ENCODE data around the gene SCN4A.
"Not testable (repeated sequence)": the region's sequence is repeated elsewhere in the genome, so short reads cannot be mapped to it uniquely, and the experiment has no call there.

The SCN4A gene

GRCh38 chr17:63972796-63973195, at the start of gene SCN4A:
Gene SCN4A, minus strand, starts transcription at chr17:63972918. Its CDS starts 77 bp downstream, at chr17:63972841.
- DNase-seq, result no peak

- peak; percentile 96 for DNase-seq
These were observed 47.5 kb upstream of the SCN4A start, which contains the start of gene ICAM2 for GRCh38 chr17:64020056-64020766. Gene ICAM2, minus strand, starts transcription at chr17:64020633. Its CDS starts 13,942 bp downstream, at chr17:64006691.

DNA sequence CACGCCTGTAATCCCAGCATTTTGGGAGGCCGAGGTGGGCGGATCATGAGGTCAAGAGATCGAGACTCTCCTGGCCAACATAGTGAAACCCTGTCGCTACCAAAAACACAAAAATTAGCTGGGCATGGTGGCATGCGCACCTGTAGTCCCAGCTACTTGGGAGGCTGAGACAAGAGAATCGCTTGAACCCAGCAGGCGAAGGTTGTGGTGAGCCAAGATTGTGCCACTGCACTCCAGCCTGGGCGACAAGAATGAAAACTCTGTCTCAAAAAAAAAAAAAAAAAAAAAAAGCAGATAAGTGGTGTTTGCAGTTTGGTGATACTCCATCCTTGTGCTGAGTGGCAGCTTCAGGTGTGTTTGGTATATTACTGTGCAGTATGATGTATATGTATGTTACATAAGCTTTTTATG, 46.8 kb upstream of the SCN4A start:
- peak; percentile 25 for DNase-seq

GRCh38 chr17:64017381-64017980, 44.8 kb upstream of the SCN4A start:
- DNase-seq, result no peak

DNA sequence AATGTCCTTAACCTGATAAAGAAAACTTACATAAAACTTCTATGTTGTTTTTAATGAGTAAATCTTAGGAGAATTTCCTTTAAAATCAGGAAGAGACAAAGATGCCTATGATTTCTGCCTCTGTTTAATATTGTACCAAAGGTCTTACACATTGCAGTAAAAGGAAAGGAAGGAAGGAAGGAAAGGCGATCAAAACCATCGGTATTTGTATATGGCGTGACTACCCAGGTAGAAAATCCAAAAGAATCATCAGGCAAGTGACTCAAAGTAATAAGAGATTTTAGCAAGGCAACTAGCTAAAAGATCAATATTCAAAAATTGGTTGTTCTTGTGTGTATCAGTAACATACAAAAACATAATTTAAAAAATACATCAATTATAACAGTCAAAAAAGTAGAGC, 44.3 kb upstream of the SCN4A start:
- no peak for DNase-seq

GRCh38 chr17:64016231-64016784, 43.6 kb upstream of the SCN4A start:
- no peak for DNase-seq

DNA sequence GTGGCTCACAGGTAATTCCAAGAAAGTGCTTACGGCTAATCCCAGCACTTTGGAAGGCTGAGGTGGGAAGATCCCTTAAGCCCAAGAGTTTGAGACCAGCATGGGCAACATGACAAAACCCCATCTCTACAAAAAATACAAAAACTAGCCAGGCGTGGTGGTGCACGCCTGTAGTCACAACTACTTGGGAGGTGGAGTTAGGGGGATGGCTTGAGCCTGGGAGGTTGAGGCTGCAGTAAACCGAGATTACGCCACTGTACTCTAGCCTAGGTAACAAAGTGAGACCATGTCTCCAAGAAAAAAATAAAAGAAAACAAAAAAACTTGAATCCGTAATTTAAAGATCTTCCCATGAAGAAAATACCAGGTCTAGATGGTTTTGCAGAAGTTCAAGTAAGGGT, 42.7 kb upstream of the SCN4A start:
- no peak for DNase-seq

- DNase-seq, result no peak
These were observed 37.1 kb upstream of the SCN4A start for GRCh38 chr17:64009571-64010402.

- DNase-seq, result no peak
These were observed 36.1 kb upstream of the SCN4A start for GRCh38 chr17:64008830-64009229.

DNA sequence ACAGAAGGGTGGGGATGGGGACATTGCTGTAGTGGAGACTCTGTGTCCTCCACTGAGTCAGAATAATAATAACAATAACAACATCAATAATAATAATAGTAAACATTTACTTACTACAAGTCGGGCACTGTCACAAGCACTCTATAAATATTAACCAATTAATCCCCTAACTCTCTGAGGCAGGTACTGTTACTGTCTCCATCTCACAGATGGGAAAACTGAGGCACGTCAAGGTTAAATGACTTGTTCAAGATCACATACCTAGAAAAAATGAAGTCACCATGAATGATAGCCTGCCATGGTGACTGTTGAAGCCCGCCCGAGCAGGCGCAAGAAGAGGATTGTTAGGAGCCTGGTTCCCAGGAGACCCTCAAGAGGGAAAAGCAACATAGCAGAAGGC, 35.6 kb upstream of the SCN4A start:
- DNase-seq, result no peak

- no peak for DNase-seq
These were observed 35.1 kb upstream of the SCN4A start for GRCh38 chr17:64007838-64008282.

GRCh38 chr17:64007089-64007837, 34.5 kb upstream of the SCN4A start:
- not testable (repeated sequence) for DNase-seq

GRCh38 chr17:64006361-64007088, 33.8 kb upstream of the SCN4A start:
- DNase-seq, result no peak

DNA sequence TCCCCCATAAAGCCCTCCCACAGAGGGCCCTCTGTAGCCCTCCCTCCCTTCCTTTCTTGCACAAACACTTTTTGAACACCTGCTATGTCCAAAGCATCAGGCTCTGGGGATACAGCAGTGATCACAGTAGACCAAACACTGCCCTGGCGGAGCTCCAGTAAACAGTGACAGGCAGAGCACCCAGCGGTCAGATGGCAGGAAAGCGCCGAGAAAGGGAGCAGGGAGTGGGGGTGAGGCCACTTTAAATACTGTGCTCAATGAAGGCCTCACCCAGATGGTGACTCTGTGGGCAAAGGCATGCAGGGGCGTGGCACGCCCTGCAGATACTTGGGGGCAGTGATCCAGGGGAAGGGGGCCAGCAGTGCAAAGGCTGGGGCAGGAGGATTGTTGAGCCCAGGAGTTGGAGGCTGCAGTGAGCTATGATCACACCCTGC, 33.0 kb upstream of the SCN4A start:
- DNase-seq, result no peak

DNA sequence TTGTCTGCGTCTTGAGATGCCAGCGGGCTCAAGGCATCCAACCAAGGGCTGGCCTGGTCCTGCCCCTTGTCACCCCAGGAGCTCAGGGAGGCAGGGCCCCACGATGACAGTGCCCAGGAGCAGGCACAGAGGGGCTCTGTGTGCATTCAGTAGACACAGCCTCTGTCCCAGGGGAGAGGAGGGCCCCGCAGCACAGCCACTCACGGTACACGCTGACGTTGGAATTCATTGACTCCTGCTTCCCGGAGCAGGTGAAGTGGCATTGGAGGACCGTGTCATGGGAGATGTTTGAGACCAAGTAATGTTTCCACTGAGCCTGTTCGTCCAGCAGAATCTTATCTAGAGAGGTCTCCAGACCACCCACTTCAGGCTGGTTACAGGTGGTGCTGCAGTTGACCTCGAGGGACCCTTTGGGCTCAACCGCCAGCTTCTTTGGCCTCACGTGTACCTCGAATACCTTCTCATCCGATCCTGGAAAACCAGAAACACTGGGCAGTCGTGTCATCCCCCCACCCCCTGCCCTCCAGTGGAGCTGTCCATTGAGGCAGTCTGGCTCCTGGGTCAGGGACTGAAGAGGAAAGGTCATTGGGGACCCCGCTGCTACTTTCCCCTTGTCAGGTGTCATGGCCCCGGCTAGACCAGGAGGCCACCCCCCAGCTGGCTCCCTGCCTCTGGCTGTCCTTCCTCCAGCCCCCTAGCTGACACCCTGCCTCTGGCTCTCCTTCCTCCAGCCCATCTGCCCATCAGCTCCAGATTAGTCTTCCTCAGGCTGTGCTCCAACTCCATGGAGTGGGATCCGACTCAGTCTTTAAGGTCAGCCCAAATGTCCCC, 32.4 kb upstream of the SCN4A start:
- no peak for DNase-seq

GRCh38 chr17:64004218-64004770, 31.6 kb upstream of the SCN4A start:
- no peak for DNase-seq

DNA sequence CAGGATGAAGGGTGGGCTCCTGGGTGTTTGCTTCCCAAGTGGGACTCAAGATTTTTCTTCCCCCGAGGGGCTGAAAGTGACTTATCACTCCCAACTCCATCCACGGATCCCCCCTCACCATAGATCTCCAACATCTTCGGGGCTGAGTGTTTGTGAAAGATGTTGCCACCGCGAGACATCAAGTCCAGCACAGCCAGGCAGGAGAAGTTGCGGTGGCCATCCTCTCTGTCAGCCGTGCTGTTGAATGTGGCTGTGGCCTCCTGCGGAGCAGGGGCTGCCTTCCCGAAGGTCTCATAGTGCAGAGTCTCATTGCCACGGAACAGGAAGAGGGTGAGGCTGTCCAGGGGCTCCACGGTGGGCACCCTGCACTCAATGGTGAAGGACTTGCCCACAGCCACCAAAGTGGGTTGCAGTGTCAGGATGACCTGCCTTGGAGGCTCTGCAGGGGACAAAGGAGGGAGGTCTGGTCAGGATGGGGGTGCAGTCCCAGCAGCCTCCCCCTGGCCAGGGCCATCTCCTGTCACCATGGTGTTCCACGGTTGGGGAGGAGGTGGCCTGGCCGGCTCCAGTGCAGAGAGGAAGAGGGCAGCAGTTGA, 30.9 kb upstream of the SCN4A start:
- no peak for DNase-seq

DNA sequence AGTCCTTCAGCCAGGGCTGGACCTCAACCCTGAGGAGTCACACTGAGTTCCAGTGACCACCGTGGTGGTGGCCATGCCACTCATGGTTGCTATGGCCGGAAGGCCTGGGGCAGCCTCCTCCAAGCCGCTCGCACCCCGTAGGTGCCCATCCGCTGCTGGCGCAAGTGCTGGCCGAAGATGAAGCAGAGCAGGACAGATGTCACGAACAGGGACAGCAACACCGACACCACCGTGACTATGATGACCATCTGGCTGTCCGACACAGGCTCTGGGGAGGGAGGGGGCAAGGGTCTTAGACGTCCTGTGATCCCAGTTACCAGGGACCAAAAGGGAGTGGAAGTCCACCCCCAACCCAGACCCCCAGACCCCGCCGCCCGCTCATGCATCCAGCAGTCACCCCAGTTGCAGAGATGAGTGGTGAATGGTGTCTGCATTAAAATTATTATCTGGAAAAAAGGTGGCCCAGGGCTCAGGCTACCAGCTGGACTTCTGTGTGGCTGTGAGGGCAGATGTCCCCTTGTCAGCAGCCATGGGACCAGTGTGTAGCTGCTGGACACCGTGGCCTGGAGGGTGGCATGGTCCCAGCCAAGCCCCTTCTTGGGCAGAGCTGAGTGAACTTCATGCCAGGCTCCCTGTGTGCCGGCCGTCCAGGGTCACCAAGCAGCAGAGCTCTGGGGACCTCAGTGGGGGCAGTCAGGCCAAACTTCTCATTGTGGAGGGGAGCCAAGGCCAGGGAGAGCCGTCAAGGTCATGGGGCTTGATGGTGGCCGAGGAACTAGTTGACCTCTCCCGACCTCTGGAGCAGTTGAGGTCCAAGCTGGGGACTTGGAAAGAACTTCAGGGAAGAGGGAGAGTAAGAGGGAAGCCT, 30.2 kb upstream of the SCN4A start:
- DNase-seq, result no peak
